ENCODE measurements around the gene ALDH18A1.
"Not testable (repeated sequence)": the region's sequence is repeated elsewhere in the genome, so short reads cannot be mapped to it uniquely, and the experiment has no call there.

ALDH18A1 gene

DNA sequence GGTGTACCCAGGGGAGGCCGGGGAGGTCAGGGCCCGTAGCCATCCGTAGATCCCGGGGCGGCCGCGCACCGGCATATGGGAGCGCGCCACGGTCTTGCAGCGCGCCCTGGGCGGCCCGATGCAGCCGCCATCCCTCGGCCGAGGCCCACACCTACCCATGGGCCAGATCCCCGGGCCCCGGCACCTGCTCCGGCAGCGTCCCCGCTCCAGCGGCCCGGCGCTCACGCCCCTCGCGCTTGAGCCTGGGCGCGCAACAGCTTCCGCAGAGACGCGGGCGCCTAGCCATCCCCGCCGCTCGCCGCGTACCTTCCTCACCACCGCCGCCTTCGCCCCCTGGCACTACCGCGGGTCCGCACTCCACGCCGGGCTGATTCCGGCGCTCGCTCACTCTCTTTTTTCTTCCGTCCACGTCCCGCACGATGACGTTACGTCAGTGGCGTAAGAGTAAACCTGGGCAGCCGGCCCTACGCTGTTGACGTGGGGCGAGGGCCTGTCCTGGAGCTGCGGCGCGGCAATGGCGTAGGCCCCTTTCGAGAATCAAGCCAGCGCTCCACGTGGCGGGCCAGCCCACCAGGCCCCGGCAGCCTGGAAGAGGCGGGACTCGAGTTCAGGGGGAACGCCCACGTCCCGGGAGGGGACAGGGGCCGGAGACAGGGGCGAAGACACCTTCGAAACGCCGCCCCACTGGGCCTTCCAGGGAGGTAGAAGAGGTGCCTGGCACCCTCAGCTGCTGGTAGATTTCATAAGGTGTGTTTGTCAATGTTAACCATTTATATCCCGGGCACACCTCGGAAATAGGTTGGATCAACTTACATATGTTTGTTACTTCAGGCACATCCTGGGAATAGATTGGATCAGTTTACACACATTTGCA lies at the start of gene ALDH18A1:
Gene ALDH18A1 (minus strand): TSS at position 421 of the 874 bp plus-strand sequence. CDS start 3,334 bp downstream, outside the sequence.
- DNase-seq = peak; percentile 78 to 92 (median 86)

DNA sequence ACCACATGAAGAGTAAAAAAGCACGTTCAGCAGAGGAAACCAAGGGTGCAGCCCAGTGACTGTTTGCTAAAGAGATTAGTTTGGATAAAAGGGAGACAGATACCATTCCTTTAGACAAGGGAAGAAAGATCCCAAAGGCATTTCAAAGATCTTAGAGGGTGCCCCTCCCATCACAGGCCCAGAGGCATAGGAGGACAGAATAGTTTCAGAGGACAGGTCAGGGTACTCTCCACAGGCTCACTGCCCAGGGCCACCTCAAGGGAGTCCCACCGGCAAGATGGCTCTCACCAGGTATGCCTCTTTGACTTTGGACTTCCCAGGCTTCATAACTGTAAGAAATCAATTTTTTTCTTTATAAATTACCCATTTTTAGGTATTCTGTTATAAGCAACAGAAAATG lies 41.9 kb upstream of the ALDH18A1 start:
- DNase-seq = no peak

DNA sequence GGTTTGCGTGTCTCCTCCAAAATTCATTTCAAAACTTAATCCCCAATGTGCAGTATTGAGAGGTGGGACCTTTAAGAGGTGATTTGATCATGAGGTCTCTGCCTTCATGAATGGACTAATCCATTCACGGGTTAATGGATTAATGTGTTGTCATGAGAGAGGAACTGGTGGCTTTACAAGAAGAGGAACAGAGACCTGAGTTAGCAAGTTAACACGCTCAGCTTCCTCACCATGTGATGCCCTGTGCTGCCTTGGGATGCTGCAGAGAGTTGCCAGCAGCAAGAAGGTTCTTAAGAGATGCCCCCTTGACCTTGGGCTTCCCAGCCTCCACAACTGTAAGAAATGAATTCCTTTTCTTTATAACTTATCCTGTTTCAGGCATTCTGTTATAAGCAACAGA lies 40.9 kb upstream of the ALDH18A1 start:
- DNase-seq = no peak

DNA sequence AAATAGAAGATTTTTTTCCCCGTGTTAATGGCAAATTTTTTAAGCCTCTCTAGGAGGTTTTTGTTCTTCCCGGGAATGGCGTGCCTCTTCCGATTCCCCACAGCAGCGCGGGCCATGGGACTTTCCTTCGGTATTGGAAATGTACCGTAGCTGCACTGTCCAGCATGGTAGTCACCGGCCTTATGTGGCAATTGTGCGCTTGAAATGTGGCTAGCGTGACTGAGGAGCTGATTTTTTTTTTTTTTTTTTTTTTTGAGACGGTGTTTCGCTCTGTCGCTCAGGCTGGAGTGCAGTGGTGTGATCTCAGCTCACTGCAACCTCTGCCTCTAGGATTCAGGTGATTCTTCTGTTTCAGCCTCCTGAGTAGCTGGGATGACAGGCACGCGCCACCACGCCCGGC lies 38.2 kb upstream of the ALDH18A1 start:
- no peak for DNase-seq

DNA sequence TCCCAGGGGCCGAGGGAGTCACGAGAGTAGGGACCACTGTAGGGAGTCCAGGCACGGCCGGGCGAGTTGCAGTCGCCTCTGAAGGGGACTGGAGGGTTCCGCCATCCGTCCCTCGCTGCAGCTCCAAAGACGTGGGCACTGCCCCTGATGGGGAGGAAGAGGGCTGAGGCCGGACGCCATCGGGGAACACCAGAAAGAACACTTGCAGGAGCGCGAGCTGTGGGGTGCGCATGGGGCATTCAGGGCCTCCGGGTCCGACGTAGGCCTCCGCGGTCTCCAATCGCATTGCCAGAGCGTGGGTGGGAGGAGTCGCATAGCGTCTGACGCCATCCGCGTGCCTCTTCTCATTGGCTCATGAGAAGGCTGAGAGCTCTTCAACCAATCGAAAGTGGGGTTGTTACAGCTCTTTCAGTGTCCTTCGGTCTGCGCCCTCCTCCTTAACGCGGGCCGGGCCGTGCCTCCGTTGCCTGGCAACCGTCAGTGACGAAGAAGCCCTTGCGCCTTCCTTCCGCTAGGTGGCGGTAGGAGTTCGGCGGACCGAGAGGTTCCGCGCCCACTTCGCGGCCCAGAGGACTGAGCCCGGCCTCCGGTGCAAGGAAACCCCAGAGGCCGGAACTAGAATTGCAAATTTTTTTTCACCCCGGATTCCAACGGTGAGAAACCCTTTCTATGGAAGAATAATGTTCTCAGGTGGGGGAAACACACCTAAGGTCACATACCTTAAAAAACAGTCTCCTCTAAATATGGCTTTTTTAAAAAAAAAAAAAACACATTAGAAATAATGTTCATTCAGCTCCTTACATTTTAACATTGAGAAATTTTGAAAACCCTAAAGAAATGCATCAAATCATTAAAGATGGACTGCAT lies 37.4 kb upstream of the ALDH18A1 start, which contains the start of gene TCTN3:
Gene TCTN3 (minus strand): TSS at position 260 of the 867 bp plus-strand sequence. CDS start 28 bp downstream, at position 232.
- DNase-seq = peak; percentile 85 to 98 (median 96)

DNA sequence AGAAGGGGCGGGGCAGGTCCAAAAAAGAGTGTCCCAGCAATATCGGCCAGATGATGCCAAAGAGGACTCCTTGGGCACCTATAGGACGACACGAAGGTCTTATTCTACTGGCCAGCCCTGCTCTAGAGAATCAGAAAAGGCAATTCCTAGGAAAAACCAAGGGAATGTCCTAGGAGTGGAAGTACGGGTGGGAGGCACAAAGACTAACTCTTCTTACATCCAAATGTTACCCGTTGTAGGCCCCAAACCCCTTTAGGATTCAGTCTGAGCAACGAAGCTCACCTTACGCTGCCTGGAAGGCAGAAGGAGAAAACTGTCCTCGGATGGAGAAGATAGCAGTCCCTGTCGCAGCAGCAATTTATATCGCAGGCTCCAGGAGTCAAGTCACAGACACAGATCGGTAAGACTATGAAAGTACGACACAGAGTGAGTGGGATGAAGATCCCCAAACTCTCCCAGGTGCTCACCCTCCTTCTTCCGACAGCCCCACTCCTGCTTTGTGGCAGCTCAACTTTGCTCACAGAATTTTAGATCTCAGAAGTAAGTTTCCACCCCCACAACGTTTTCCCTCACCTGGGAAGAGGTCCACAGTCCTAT lies 36.7 kb upstream of the ALDH18A1 start:
- peak in 2 of 6 experiments; percentile 6 to 39 for DNase-seq

DNA sequence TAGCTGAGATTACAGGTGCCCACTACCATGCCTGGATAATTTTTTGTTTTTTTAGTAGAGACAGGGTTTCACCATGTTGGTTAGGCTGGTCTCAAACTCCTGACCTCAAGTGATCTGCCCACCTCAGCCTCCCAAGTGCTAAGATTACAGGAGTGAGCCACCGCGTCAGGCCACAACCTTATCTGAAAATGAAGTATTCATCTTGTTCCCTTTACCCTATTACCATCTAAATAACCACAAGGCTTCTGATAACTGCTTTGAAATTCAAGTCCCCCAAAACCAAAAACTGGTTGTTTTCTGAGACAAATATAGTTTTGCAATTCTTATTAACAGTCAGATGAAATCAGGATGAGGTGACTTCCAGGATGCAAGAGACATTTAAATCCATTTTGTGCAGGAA lies 34.8 kb upstream of the ALDH18A1 start:
- DNase-seq = no peak

DNA sequence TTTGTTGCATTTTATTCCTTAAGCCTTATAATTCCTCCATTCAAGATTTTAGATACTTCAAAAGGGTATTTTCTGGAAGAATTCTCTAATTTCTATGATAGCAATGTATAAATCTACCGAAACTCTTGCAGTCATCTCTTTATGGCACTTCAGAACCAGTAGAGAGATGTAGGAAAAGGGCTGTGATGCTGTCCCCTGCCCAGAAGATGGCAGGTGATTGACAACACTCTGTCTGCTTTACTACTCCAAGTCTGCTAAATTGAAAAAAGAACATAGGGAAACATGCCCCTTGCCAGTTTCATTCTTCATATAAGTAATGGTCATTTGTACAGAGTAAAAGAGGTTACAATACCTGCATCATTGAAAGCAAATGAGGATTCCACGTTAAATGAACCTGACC lies 32.1 kb upstream of the ALDH18A1 start:
- DNase-seq = no peak

DNA sequence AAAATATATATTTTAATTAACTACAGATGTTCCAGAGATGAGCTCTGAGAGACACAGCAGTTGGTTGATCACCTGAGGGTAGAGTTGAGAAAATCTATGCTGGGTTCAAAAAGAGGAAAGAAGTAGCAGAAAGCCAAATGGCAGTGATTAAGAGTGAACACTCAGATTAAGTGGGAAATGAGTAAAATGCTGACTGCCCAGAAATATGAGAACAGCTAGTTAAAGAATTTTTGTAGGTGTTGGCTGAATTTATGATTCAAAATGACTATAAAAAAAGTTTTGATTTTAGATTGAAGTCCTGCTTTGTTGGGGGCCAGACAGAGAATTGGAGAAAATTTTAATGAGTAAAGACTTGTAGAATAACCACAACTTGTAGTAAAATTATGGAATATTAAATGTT lies 27.5 kb upstream of the ALDH18A1 start:
- DNase-seq = no peak

DNA sequence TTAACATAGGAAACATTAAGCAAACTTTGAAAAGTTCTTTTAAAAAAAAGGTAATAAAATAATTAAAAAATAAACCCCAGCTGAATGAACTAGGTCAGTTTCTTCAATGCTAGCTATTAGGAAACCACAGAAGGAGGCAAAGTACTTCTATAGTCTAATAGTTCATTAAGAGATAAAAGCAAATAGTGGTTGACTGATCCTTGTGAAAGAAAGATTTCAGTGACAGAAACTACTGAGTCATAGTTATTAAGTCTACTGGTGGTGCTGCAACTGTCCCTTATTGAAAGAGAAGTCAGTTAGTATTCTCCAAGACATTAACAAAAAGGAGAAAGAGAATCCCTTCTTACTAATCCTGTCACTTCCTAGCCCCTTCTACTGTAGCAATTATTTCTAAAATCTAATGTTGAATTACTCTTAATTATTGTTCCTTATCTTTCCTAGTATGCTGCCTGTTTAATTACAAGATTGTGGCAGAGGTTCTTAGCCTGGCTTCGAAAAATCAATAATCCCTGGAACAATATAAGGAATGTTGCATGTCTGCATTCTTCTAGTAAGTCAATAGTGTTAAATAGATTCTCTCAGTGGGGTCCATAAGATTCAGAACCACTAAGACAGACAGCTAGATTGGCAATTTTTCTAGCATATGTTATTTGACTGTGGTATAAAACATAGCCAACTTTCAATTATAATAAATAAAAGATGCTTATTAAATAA lies 19.0 kb upstream of the ALDH18A1 start:
- no peak for DNase-seq

DNA sequence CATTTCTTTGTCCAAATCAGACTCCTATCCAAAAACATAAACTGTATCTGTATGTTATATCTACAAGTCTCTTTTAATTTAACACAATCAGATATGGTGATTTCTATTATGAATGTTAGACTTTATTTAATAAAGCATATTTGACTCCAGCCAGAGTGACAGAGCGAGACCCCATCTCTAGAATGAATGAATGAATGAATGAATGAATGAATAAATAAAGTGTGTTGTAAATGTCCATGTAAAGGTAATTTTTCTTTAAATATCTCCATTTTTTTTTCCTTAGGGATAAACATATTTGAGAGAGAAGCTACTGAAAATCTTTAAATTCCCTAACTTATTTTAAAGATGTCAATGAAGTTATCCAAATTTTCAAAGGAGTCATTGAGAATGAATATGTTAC lies 18.1 kb upstream of the ALDH18A1 start:
- DNase-seq = no peak

DNA sequence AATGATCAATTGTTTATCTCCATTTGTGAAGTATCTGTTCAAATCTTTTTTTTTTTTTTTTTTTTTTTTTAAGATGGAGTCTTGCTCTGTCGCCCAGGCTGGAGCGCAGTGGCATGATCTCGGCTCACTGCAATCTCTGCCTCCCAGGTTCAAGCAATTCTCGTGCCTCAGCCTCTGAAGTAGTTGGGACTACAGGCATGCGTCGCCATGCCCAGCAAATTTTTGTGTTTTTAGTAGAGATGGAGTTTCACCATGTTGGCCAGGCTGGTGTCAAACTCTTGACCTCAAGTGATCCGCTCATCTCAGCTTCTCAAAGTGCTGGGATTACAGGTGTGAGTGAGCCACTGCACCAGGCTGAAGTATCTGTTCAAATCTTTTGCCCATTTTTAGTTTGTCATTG lies 16.1 kb upstream of the ALDH18A1 start:
- not testable (repeated sequence) for DNase-seq

DNA sequence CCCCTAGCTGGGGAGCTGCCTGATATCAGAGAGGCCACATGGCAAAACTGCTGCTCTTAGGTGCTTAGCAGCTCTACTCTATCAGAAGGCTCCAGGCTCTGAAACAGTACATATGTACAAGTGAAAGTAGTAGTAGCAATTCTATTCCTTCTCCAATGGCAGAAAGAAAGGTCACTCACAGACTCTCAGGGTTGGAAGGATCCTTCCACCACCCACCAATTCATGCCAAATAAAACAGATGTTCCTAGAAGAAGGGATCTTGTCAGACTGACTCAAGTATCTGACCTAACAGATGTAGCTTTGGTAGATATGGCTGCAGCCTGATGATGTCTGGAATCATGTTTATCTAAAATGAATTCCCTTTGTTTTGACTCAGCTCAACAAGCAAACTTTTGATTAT lies 8.0 kb upstream of the ALDH18A1 start:
- no peak for DNase-seq

DNA sequence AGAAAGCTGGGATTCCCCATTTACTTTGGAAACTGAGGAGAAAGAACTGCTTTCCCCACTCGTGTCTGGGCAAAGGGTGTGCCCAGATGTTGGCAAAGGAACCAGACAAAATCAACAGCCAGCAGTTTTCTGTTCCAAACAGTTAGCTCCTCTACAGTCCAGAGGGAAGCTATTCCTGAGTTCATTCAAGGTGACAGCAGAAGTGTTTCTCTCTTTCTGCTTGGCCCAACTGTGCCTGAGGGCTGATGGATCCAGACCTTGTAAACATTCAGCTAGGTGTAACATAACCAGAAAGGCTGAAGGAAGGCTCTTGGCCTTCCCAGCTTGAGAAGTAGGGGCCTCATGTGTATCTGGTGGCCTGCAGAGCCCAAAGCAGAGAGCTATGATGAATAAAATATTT lies 7.0 kb upstream of the ALDH18A1 start:
- DNase-seq = no peak

DNA sequence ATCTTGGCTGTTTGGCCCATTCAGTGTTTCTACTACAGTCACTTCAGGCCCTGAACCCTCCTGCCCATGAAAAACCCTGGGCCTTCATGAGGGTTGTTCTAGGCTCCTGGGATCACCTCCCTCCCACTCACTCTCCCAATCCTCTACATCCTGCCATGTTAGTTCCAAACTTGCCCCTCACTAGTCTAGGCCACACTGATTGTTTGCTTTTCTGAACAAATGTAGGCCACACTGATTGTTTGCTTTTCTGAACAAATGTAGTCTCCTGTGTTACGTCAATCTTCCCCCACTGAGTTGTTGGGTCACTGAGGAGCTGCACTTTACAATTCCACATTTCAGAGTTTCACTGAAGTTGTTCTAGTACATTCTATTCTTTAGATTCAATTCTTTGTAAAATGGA lies 5.3 kb upstream of the ALDH18A1 start:
- DNase-seq = no peak

DNA sequence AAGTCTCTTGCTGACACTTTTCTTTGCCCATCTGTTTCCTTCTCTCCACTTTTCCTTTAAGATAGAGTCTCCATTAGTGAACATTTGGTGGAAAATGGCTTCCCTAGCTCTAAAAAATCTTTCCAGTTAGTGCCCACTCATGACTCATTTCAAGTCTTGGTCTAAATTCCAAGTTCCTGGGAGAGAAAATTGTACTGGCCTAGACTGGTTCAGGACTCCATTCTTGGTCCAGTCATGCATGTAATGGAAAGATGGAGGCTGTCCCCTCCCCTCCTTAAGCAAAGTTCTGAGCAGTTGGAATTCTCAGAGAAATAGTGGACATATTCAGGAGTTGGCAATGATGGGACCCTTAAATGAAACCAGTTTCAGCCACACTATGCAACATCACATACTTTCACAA lies 3.8 kb upstream of the ALDH18A1 start:
- DNase-seq = no peak

DNA sequence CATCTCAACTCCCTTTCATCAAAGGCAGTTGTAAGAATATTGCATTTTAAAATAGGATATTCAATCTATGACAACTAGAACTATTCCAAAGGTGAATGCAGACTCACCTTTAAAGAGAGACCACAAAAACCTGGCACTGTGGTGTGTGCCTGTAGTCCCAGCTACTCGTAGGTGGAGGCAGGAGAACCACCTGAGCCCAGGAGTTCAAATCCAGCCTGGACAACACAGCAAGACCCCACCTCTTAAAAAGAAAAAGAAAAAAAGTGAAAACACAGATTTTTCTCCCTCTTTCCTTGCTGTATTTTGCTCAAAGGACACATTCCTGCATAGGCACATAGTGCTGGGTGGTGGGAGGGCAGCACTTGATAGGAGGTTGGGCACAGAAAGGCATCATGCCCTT lies 739 bp upstream of the ALDH18A1 start:
- no peak for DNase-seq

DNA sequence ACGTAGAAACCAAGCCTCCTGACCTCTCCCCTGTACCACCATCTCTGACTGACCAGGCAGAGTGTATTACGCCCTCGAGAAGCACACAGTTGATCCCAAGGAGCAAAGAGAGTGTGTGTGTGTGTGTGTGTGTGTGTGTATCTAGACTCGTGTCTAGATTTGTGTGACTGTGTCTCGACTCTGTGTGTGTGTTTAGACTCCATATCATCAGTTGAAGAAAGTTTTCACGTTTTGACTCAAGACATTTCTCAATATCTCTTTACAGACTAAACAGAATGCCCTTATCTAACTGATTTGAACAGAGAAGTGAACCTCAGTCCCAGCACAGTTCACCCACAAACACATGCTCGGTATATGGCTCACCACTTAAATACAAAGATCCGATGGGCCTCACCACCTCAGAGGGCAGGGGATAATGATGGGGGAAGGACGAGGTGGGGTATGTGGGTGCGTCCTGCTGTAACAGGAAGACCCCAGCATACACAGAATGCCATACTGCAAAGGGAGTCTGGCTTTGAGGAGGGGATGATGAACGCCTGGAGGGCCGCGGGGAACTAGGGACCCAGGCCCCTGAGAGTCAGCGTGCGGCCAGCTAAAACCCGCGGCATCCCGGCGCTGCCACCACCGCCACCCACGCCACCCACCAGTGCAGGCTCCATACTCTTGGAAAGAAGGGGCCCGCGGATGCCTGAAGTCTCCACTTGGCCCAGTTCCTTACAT lies 780 bp downstream of the ALDH18A1 start:
- DNase-seq = peak in 1 of 6 experiments; percentile 40

DNA sequence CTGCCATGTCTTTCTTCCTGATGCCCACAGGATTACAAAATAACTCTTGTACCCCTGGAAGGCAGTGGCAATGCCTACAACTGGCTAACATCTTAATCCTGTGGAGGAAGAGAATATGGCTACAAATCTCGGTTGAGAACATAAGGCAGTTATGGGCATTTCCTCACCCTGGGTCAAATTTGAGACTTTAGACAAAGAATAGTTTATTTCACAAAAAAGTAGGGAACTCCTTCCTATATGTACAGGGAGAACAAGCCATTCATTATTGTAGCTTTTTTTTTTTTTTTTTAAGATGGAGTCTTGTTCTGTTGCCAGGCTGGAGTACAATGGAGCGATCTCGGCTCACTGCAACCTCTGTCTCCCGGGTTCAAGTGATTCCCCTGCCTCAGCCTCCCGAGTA lies 2.6 kb downstream of the ALDH18A1 start:
- DNase-seq = no peak

DNA sequence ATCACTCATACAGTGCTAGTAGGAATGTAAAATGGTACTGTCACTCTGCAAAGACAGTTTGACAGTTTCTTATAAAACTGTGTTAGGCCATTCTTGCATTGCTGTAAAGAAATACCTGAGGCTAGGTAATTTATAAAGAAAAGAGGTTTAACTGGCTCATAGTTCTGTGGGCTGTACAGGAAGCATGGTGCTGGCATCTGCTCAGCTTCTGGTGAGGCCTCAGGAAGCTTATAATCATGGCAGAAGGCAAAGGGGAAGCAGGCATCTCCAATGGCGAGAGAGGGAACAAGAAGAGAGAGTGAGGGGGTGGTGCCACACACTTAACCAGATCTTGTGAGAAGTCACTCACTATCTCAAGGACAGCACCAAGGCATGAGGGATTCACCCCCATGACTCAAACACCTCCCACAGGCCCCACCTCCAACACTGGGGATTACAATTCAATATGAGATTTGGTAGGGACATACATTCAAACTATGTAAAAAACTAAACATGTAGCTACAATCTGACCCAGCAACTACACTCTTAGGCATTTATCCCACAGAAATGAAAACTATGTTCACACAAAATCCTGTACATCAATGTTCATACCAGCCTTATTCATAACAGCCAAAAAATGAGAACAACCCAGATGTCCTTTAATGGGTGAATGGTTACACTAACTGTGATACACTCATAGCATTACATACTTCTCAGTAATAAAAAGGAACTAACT lies 5.0 kb downstream of the ALDH18A1 start:
- no peak for DNase-seq

DNA sequence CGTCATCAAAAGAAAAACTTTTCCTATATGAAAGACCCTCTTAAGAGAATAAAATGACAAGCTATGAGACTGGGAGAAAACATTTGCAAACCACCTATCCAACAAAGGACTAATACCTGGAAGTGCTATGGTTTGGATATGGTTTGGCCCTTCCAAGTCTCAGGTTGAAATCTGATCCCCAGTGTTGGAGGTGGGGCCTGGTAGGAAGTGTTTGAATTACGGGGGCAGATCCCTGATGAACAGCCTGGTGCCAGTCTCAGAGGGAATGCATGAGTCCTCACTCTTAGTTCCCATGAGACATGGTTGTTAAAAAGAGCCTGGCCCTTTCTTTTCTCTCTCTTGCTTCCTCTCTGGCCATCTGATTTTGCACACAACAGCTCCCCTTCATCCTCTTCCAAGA lies 6.3 kb downstream of the ALDH18A1 start:
- DNase-seq = no peak

All from stimulated activated naive CD4-positive, alpha-beta T cell (primary cell).